ENCODE results near the gene TMEM243.

TMEM243 gene

DNA sequence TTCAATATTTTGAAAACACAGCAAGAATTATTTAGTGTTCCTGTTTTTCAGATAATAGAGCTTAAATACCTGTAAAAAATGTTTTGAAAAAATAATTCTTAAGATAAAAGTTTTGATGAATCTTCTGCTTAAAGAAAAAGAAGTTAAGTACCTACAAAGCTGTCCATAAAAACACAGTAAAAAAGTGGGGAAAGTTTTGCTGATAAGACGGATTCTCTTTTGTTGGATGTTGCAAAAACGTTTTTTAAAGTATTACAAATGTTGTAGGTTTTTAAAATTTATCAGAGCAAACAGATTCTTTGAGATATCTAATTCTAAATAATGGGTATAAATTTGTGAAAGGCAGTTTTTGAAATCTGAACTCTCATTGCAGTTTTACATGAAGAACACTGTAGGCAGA, 55.1 kb downstream of the TMEM243 start:
- DNase-seq (ENCODE audit: insufficient read length, low spot score), result no peak
- FAIRE-seq, result no peak

- DNase-seq (ENCODE audit: insufficient read length, low spot score) (no peak), FAIRE-seq (no peak)
Observed at GRCh38 chr7:87159538-87159937, 60.0 kb downstream of the TMEM243 start.

DNA sequence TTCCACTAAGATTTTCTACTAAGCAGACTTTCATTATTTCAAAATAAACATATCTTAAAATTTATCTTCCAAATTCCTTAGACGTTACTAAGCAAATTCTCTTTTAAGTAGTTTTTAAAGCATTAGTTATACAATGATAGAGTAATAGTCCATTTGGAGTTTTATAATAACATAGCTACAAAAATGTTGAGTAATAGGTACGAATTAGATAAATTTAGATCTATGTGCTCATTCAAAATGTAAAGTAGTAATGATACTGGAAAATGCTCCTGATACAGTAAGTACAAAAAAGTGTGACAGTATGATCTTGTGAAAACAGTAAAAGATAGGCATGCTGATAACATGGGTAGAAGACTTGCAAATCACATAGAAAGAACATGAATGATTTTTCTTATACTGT, 62.8 kb downstream of the TMEM243 start:
- FAIRE-seq, result no peak
- DNase-seq (ENCODE audit: insufficient read length, low spot score), result no peak

GRCh38 chr7:87155788-87156187, 63.7 kb downstream of the TMEM243 start:
- no peak for DNase-seq (ENCODE audit: insufficient read length, low spot score)
- no peak for FAIRE-seq

DNA sequence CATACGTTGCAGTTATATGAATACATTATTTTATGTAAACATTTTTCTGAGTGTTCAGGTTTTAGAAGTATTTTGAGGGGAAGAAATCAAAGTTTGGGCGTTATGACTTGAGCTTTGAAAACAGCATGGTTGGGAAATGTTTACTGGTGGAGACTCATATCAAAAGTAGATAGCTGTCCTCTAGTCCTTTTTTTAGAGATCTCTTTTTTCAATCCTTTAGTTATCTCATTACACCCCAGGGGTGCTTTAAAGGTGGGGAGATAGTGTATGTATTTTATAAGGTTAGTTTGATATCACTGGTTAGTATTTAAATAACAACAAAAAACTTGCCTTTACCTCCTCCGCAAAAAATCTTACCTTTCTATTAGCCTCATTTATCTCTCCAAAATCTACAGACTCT, 65.0 kb downstream of the TMEM243 start:
- FAIRE-seq, result no peak

GRCh38 chr7:87154166-87154565, 65.4 kb downstream of the TMEM243 start:
- FAIRE-seq (no peak), DNase-seq (ENCODE audit: insufficient read length, low spot score) (no peak)

More for the DNA sequence above, 65.0 kb downstream of the TMEM243 start:
- no peak for DNase-seq (ENCODE audit: insufficient read length, low spot score)

DNA sequence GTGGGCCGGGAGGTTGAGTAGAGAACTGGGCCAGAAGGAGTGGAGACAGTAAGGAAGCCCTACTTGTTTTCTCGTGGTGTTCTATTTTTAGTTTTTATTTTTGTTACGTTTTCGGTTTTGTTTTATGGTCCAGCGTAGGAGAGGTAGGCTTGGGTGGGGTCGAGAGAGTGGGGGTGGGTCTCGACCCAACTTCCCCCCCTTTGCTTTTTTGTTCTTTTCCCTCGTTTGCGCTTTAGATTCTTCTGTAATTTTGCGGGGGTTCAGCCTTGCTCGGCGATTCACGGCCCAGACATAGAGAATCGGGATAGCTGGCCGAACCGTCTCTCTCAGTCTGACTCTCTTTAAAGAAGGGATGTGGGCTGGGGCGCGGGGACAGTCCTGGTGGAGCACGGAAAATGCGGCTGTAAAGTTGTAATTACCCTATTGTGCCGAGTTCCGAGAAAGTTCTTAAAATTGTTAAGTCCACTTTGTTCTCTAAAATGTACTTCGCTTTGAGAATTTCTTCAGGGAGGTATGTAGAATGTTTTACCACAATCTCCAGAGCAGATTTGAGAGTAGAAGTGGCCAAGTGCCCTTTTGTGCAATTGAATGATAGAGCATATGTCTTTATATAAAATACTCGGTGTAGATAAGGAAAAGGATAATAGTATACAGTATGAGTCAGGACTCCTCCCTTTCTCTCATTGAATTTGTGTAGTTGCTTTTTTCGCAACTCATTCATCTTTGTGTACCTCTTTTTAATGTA, 66.5 kb downstream of the TMEM243 start:
- FAIRE-seq, result no peak

DNA sequence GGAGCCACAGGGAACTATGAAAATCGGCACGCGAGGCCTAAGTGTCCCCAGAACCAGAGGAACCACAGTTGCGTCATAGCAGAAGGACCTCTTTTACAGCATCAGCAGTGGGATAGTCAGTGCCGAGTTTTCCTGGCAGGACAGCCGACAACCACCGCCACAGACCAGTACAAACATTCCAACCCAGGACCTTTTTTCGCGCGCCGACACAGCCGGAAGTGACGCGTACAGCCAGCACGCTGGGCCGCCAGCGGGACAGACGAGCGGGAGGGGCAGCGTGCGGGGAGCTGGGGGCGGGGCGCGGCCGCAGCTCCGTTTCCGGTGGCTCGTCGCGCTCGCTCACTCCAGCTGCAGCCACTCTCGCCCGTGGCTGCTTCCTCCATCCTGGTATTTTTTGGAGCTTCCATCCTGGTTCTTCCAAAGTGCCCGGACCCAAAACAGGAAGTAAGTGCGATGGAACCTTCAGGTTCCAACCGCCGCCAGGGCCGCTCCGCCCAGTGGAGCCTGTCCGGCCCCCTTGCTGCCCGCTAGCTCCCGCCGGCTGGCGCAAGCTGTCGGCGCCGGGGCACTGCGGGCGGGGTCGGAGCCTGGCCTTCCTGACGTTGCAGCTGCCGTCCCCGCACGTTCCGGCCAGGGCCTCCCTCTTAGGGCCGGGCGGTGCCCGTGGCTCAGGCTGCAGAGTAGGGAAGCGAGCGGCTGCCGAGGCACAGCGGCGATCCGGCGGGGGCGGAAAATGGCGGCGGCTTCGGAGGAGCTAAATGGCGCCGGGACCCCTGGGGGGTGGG, 67.2 kb downstream of the TMEM243 start, which contains the start of gene DMTF1:
Gene DMTF1, plus strand, starts transcription at position 342 of the 785 bp plus-strand sequence. CDS start 12,489 bp downstream, outside the sequence.
- FAIRE-seq, result peak; percentile 62
- peak; percentile 71 for DNase-seq (ENCODE audit: insufficient read length, low spot score)

More for the DNA sequence above, 66.5 kb downstream of the TMEM243 start:
- no peak for DNase-seq (ENCODE audit: insufficient read length, low spot score)

- DNase-seq (ENCODE audit: insufficient read length, low spot score) (no peak), FAIRE-seq (no peak)
Observed at GRCh38 chr7:87151729-87152111, 67.8 kb downstream of the TMEM243 start.

DNA sequence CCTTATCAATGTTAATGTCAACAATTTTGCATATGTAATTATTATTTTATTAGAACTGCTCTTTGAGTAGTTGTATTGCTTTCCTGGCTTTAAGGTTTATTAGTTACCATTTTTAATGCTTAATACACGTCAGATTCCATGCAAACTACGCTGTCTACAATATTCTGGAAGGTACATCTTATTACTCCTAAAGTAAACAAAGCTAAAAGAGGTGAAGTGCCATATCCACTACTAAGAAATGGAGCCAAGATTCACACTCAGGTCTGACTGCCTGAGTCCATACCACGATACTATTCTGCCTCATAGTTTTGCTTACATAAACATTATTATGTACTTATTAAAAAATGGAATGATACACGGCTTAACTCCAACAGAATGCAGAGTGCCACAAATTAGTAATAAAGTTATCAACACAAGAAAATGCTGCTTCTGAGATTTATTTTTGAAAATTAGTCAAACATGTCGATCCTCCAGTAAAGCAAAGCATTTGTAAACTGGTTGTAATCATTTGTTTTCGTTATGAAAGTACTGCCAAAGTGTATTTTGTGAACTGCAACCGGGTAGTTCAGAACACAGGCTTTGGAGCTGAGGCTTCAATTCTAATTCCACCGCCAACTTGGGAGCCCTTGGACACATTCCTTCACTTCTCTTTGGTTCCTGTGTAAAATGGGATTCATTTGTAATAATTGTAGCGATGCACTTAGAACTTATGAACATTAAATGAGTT, 68.4 kb downstream of the TMEM243 start:
- no peak for FAIRE-seq

DNA sequence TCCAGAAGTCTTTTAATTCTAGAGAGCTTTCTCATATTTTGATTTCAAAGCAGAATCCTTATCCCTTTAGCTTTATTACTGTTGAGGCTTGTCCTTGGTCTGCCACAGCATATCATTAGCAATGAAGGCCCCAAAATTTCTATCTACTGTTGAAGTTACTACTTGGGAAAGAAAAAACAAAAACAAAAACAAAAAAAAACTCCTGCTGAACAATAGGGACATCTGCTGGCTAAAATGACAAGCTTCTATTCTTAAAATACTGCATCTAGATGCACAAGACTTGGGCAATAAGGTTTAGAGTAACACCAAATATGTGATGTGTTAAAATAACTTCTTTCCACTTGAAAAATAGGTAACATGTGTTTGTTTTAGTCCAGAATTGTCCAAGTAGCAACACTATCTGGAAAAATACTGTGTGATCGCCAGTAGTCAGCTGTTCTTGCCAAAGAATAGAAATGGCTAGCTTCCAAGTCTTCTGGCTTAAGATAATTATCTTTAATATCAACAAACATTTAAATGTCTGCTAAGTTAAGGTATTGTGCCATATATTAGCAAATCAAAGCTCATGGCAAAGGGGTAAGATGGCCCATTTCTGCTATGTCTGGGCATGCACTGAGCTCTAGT, 71.1 kb downstream of the TMEM243 start:
- DNase-seq (ENCODE audit: insufficient read length, low spot score) (no peak), FAIRE-seq (no peak)

More for the DNA sequence above, 68.4 kb downstream of the TMEM243 start:
- DNase-seq (ENCODE audit: insufficient read length, low spot score), result no peak

DNA sequence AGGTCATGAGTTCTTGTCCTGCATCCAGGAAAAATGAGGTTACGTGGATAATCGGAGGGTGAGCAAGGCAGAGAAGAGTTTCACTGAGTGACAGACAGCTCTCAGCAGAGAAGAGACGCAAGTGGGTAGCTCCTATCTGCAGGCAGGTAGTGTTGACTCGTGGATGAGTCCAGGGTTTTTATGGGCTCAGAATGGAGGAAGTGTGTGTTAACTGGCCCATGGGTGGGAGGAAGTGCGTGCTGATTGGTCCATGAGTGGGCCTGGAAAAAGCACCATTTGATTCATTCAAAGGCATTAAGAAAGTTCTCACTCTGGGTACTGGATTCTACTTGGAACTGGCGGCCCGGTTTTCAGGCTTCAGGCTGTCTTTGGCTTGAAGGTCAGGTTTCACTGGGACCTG, 72.0 kb downstream of the TMEM243 start:
- FAIRE-seq (no peak), DNase-seq (ENCODE audit: insufficient read length, low spot score) (no peak)

DNA sequence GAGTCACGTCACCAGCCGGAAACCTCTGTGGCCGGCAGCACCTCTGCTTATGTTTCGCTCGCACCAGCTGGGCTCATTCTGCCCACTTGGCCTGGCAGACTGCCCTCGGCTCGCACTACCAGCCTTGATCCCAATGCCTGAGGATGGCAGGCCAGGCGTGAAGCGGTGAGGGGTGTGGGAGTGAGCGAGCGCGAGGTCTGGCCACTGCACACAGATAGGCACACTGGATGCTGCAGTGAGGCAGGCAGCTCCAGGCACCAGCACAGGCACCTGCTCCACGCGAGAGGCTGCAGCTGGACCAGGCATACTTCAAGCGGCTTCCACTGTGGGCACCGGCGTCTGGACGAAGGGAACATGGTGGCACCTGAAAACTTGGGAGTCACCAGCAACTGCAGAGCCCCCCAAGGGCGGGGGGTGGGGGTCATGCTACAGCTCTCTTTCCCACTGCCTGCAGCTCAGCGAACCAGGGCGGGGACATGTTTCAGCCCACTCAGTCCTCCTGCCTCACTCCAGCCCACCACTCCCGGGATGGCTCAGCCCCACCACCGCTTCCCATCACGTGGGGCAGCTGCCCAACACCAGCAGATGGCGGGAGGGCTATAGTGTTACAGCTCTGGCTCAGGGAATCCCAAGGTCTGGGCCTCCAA, 72.7 kb downstream of the TMEM243 start:
- DNase-seq (ENCODE audit: insufficient read length, low spot score), result no peak

More for the DNA sequence above, 72.7 kb downstream of the TMEM243 start:
- no peak for FAIRE-seq

Measured in HTR-8/SVneo (cell line).